Endothelial cell of umbilical vein (primary cell): ENCODE measurements around the gene SETDB1. TPM values are rescaled to one million over a fixed set of nuclear protein-coding genes. Genes with fewer than 3 reads are reported as not detected.
A peak's percentile ranks its signal among the peaks of the same experiment; 100 is the strongest.
"Not testable (repeated sequence)": the region's sequence is repeated elsewhere in the genome, so short reads cannot be mapped to it uniquely, and the experiment has no call there.

Experiments
- Bru-seq: library from RNA; stranded (reverse); fragments of 400-500 nt; gene quantifications from one replicate; lab custom pipeline; 2021; lab: Mats Ljungman, UMichigan
- BruChase-seq, 2 experiments: library from RNA; stranded (reverse); fragments of 400-500 nt; gene quantifications; one replicate each; lab custom pipeline; 2021; lab: Mats Ljungman, UMichigan
- BruUV-seq: library from RNA; stranded (reverse); fragments of 400-500 nt; replicated peaks from 2 replicates; lab custom pipeline; 2021; lab: Mats Ljungman, UMichigan
- CTCF ChIA-PET: fragments of 300-600, 350-600 bp; sonication (Branson Sonifier 250); formaldehyde crosslinking; loops from one replicate; lab custom pipeline; 2021; ENCODE audit warnings: antibody characterized with exemption, inconsistent platforms; lab: Charles Lee
- POLR2A ChIA-PET: fragments of 300-600, 350-600 bp; sonication (Branson Sonifier 250); formaldehyde crosslinking; loops from one replicate; lab custom pipeline; 2021; ENCODE audit warnings: antibody characterized with exemption, inconsistent platforms; lab: Charles Lee
- DNase-seq: peaks from one replicate; pipeline ENCODE4 v3.0.0-alpha.2; 2011; ENCODE audit warnings: low read depth, low spot score
- FAIRE-seq: peaks from 2 replicates; lab custom pipeline; 2011; peaks lifted over from hg19 to GRCh38; lab: Jason Lieb, UNC
- H2AFZ ChIP-seq: 2 replicates; pipeline ENCODE4 v1.6.0; 2012; ENCODE audit warnings: low read depth, low read length, control low read depth, inconsistent platforms
- H3K27ac ChIP-seq: 2 replicates; pipeline ENCODE4 v1.5.1; 2011; ENCODE audit warnings: low read depth, mild to moderate bottlenecking, control low read depth, low read length, moderate library complexity; ENCODE audit not compliant: insufficient read depth
- H3K27me3 ChIP-seq, 2 experiments: 2 replicates each; pipeline versions ENCODE4 v1.6.0 to v1.6.1; 2011; ENCODE audit warnings: low read length in 2 of 2, mixed read lengths in 1 of 2; ENCODE audit not compliant: control insufficient read depth in 2 of 2, insufficient read depth in 2 of 2
- H3K36me3 ChIP-seq, 2 experiments: 2 replicates in 1 of 2; 3 replicates in 1 of 2; pipeline ENCODE4 v1.5.1; 2011; ENCODE audit warnings: low read length in 2 of 2, mild to moderate bottlenecking in 1 of 2, moderate library complexity in 1 of 2; ENCODE audit not compliant: control insufficient read depth in 2 of 2, insufficient read depth in 2 of 2; ENCODE audit errors: extremely low read depth in 1 of 2
- H3K4me1 ChIP-seq: 3 replicates; pipeline ENCODE4 v1.5.1; 2011; ENCODE audit warnings: mild to moderate bottlenecking, low read length; ENCODE audit not compliant: control insufficient read depth, insufficient read depth; ENCODE audit errors: extremely low read depth
- H3K4me2 ChIP-seq: 2 replicates; pipeline ENCODE4 v1.6.1; 2011; ENCODE audit warnings: low read length, control low read depth, mixed read lengths; ENCODE audit not compliant: insufficient read depth
- H3K4me3 ChIP-seq, 3 experiments: fragments of 200-600 bp in 1 of 3; sonication (generic), shearing (Covaris generic) in 1 of 3; replicated peaks in 1 of 3; 2 replicates each; pipeline ENCODE4 v1.5.1; 2011 to 2016; ENCODE audit warnings: control low read depth in 3 of 3, low read length in 3 of 3, mild to moderate bottlenecking in 2 of 3, inconsistent platforms in 1 of 3, low read depth in 1 of 3, moderate library complexity in 1 of 3; ENCODE audit not compliant: insufficient read depth in 1 of 3
- H3K79me2 ChIP-seq: 2 replicates; pipeline ENCODE4 v1.6.0; 2012; ENCODE audit warnings: low read length, inconsistent platforms; ENCODE audit not compliant: control insufficient read depth, insufficient read depth
- H3K9ac ChIP-seq: replicated peaks from 2 replicates; pipeline ENCODE3; 2011; ENCODE audit warnings: low read length, control low read depth; ENCODE audit not compliant: insufficient read depth; ENCODE audit errors: extremely low read depth
- H3K9me1 ChIP-seq: replicated peaks from 3 replicates; pipeline ENCODE4 v1.6.0; 2011; ENCODE audit warnings: mild to moderate bottlenecking, low read length; ENCODE audit not compliant: control insufficient read depth, insufficient read depth; ENCODE audit errors: extremely low read depth
- H3K9me3 ChIP-seq: replicated peaks from 2 replicates; pipeline ENCODE4 v1.5.1; 2012; ENCODE audit warnings: low read length, inconsistent platforms; ENCODE audit not compliant: control insufficient read depth, insufficient read depth
- H4K20me1 ChIP-seq: replicated peaks from 2 replicates; pipeline ENCODE3; 2011; ENCODE audit warnings: mild to moderate bottlenecking, low read length; ENCODE audit not compliant: control insufficient read depth, insufficient read depth; ENCODE audit errors: extremely low read depth
- EZH2 ChIP-seq: IDR thresholded peaks from 2 replicates; pipeline ENCODE4 v1.6.1; 2012; ENCODE audit warnings: borderline replicate concordance, low read depth, mild to moderate bottlenecking, moderate library complexity, low read length, inconsistent platforms; ENCODE audit not compliant: severe bottlenecking
- GATA2 ChIP-seq: IDR thresholded peaks from 2 replicates; pipeline ENCODE4 v1.7.0; 2011; ENCODE audit warnings: low read depth, mild to moderate bottlenecking, moderate library complexity, mixed read lengths, low read length; ENCODE audit not compliant: insufficient read length, insufficient read depth
- POLR2A ChIP-seq: IDR thresholded peaks from 2 replicates; pipeline ENCODE4 v1.6.1; 2012; ENCODE audit warnings: low read depth, mild to moderate bottlenecking, control low read depth, low read length
- POLR2AphosphoS5 ChIP-seq: IDR thresholded peaks from 2 replicates; pipeline ENCODE4 v1.6.1; 2012; ENCODE audit warnings: low read depth, mild to moderate bottlenecking, control low read depth, low read length, moderate library complexity; ENCODE audit not compliant: insufficient read depth
- dilution Hi-C: fragments of 300-500 bp; cut with MboI; formaldehyde crosslinking; loops from one replicate; pipeline ENCODE4 v1.15.0; 2019; ENCODE audit warnings: low sequenced_read_pairs; ENCODE audit not compliant: extremely low pct_ligation_motif_present
- intact Hi-C: fragments of 100-400 bp; cut with micrococcal nuclease; formaldehyde crosslinking; loops from one replicate; pipeline ENCODE4 v1.10.0; 2022
- long read RNA-seq: library from polyadenylated mRNA; stranded (forward); transcript quantifications from one replicate; pipeline ENCODE4 v2.0.0, GENCODE V29; 2021
- polyA minus RNA-seq, 3 experiments: library from RNA; depleted of rRNA, polyadenylated mRNA; stranded (reverse); fragments of >200 nt; gene quantifications; 1 replicate in 1 of 3; 2 replicates in 2 of 3; pipeline ENCODE4 v1.2.3, GENCODE V29; 2011
- polyA plus RNA-seq, 4 experiments: library from polyadenylated mRNA; depleted of rRNA in 3 of 4; stranded (reverse) in 3 of 4; unstranded in 1 of 4; fragments of >200 nt; gene quantifications; 2 replicates each; pipeline versions ENCODE4 v1.2.1 to v1.2.3, GENCODE V29; 2011 to 2012; ENCODE audit warnings: missing spikeins in 1 of 4
- total RNA-seq: library from RNA; stranded (reverse); gene quantifications from 2 replicates; pipeline ENCODE4 v1.2.3, GENCODE V29; 2021
- TF ChIP-seq, protein P1 (sequence below): IDR thresholded peaks from 2 replicates; pipeline ENCODE4 v1.6.1; 2011; ENCODE audit not compliant: insufficient read depth, insufficient read length
- TF ChIP-seq, protein P2 (sequence below), 2 donors: IDR thresholded peaks; 1 replicate in 1 of 2; 2 replicates in 1 of 2; pipeline ENCODE4 v1.5.1; 2011; ENCODE audit warnings: low read length in 2 of 2, mild to moderate bottlenecking in 2 of 2, moderate library complexity in 2 of 2, control low read depth in 1 of 2, inconsistent platforms in 1 of 2, low read depth in 1 of 2; ENCODE audit not compliant: insufficient read depth in 1 of 2; ENCODE audit errors: extremely low read depth in 1 of 2

SETDB1 gene
- total RNA-seq (42.0 and 49.2 TPM in 2 replicates), polyA plus RNA-seq (25.1 and 25.3 TPM in 2 replicates), polyA minus RNA-seq (74.2 and 80.9 TPM in 2 replicates), Bru-seq, nascent RNA (percentile 74 among the genes with signal in this experiment), BruChase-seq, experiment 1, labeled RNA remaining after a 6-hour chase (percentile 79 among the genes with signal in this experiment), BruChase-seq, experiment 2, labeled RNA remaining after a 2-hour chase (percentile 79 among the genes with signal in this experiment)
- polyA plus RNA-seq (2011; cell fraction: cytosol; rRNA removed), result 23.9 and 24.8 TPM in 2 replicates
- 82.1 and 83.5 TPM in 2 replicates for polyA plus RNA-seq (2011; cell fraction: nucleus; rRNA removed)
- polyA plus RNA-seq (2012), result 27.1 and 29.8 TPM in 2 replicates
- polyA minus RNA-seq (2011; cell fraction: cytosol; rRNA and poly(A)+ RNA removed), result 27.0 TPM
- 48.6 and 72.3 TPM in 2 replicates for polyA minus RNA-seq (2011; cell fraction: nucleus; rRNA and poly(A)+ RNA removed)
- long read RNA-seq, partial matches to known transcripts, result 12 of 18 reads
- long read RNA-seq, other reads (novel, unspliced or antisense), result 6 of 18 reads

DNA sequence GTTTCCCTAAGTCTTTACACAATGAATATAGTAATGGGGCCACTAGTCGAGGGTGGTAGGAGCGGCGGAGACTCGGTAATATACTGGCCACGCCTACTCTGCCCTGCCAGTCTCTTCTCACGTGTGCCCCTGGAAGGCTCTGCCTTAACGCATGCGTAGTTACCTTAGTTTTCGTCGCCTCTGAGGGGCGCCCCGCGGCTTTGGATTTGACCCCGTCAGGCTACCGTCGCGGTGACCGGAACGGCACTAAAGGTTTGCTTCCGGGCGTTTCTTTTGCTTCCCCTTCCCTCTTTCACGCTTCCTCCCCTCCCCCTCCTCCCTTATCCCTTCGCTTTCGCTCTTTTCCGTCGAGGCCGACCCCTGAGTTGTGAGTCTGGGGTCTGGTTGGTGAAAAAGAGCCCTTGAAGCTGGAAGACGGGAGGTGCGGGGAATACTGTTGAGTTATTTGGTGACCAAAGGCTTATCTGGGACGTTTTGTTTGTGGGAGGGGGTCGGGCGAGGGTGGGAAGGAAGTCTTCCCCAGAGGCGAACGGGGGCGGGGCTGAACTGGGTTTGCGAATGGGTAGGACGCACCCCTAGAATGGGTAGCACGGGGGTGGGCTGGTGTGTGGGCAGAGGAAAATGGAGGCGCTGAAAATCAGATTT lies at the start of gene SETDB1:
SETDB1 (plus strand) TSS at position 267 of the 645 bp plus-strand sequence. CDS start 1,352 bp downstream, outside the sequence.
- peak within 1 kb of the TSS; percentile 92 for H3K4me2 ChIP-seq
- peak within 1 kb of the TSS; percentile 97 for H3K9ac ChIP-seq
- H3K4me3 ChIP-seq, result peak within 1 kb of the TSS; percentile 78 to 97 (median 91)
- peak within 1 kb of the TSS; percentile 84 for H3K27ac ChIP-seq
- H3K27me3 ChIP-seq, result no peaks in the 10 kb centered on the region
- peak; percentile 96 for FAIRE-seq
- BruUV-seq, result no TSS peak
- peak within 1 kb of the TSS; percentile 85 for H2AFZ ChIP-seq
- H3K9me3 ChIP-seq, result no peaks in the 10 kb centered on the region
- peak; percentile 97 for DNase-seq
- no peaks in the 10 kb centered on the region for H3K9me1 ChIP-seq
- peaks cover 9% of the 10 kb centered on the region for H3K79me2 ChIP-seq
- no peaks in the 10 kb centered on the region for H4K20me1 ChIP-seq
- ChIA-PET POLR2A (no interaction called here), CTCF (interaction anchor here (1.0 to 1.6 kb wide), 3 partner anchors 10 to 69 kb away, joined by 3 to 5 read pairs (median 3); no protein-coding TSS in a partner anchor)
- dilution Hi-C loops (no loop called here), intact Hi-C loops (loop anchor here (1.0 kb wide), 3 partner anchors 50 to 563 kb away; partner anchors contain the start of genes ARNT and PRUNE1)
- TF ChIP-seq POLR2A (peak; percentile 72), EZH2 (no peak), POLR2AphosphoS5 (peak; percentile 65), GATA2 (no peak)
- TF ChIP-seq, protein P1, sequence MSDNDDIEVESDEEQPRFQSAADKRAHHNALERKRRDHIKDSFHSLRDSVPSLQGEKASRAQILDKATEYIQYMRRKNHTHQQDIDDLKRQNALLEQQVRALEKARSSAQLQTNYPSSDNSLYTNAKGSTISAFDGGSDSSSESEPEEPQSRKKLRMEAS, result peak; percentile 86
- TF ChIP-seq, protein P2, sequence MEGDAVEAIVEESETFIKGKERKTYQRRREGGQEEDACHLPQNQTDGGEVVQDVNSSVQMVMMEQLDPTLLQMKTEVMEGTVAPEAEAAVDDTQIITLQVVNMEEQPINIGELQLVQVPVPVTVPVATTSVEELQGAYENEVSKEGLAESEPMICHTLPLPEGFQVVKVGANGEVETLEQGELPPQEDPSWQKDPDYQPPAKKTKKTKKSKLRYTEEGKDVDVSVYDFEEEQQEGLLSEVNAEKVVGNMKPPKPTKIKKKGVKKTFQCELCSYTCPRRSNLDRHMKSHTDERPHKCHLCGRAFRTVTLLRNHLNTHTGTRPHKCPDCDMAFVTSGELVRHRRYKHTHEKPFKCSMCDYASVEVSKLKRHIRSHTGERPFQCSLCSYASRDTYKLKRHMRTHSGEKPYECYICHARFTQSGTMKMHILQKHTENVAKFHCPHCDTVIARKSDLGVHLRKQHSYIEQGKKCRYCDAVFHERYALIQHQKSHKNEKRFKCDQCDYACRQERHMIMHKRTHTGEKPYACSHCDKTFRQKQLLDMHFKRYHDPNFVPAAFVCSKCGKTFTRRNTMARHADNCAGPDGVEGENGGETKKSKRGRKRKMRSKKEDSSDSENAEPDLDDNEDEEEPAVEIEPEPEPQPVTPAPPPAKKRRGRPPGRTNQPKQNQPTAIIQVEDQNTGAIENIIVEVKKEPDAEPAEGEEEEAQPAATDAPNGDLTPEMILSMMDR (IDR thresholded peaks at IDR 0.05; ENCODE audit: extremely low read depth in 1 of 2, insufficient read depth in 1 of 2, low read depth in 1 of 2, low read length in 2 of 2), result no peak
- peaks cover 2 to 11% of the 10 kb centered on the region in 2 experiments for H3K36me3 ChIP-seq
- peaks cover 6% of the 10 kb centered on the region for H3K4me1 ChIP-seq

DNA sequence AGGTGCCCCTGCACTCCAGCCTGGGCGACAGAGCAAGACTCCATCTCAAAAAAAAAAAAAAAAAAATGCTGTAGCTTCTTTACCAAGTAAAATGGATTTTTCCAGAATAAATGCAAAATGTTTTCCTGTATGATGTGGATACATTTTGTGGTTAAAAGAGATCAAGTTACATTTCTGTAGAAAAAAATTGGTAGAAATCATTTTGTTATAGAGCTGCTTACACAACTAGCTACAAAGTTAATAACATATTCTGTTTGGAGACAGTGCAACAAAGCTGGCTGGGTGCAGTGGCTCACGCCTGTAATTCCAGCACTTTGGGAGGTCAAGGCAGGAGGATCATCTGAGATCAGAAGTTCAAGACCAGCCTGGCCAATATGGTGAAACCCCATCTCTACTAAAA lies 47.2 kb upstream of the SETDB1 start:
- POLR2A ChIA-PET, result interaction anchor here (0.7 kb wide), 2 partner anchors 11 to 142 kb away, joined by 3 to 11 read pairs; no protein-coding TSS in a partner anchor
- H3K4me2 ChIP-seq, H3K27me3 ChIP-seq, FAIRE-seq, BruUV-seq, H3K9ac ChIP-seq, H4K20me1 ChIP-seq, H3K36me3 ChIP-seq, H3K9me3 ChIP-seq, H3K27ac ChIP-seq, DNase-seq, dilution Hi-C loops, H3K4me3 ChIP-seq, H2AFZ ChIP-seq, H3K9me1 ChIP-seq: not testable (repeated sequence)
- Histone ChIP-seq H3K79me2 (peaks cover 19% of the 10 kb centered on the region), H3K4me1 (peaks cover 13% of the 10 kb centered on the region)
- CTCF ChIA-PET, result interaction anchor here (1.1 to 2.1 kb wide), 2 partner anchors 43 to 47 kb away, joined by 3 to 6 read pairs; partner anchors contain the start of gene SETDB1
- intact Hi-C loops, result loop anchor here (5.0 kb wide), 2 partner anchors 98 to 117 kb away; no protein-coding TSS in a partner anchor
